ENCODE measurements around the gene NUDT1.

Gene NUDT1

DNA sequence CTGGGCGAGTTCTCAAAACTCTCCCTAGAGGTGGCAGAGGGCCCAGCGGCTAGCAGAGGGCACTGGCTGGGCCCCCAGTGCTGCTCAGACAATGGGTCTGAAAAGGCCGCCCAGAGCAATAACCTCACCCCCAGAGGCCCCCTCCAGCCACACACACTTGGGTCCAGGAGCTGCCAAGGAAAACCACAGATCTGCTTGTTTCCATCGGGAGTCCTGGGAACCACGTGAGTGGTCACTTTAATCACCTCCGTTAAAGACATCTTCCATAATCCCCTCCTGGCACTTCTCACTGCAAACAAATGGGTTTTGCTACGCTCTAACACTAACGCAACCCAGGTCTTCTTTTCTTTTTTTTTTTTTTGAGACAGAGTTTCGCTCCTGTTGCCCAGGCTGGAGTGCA lies 30.0 kb downstream of the NUDT1 start:
- Histone ChIP-seq H3K27me3 (ENCODE audit: insufficient read depth, low read length) (no peaks in the 10 kb centered on the region), H4K20me1 (ENCODE audit: insufficient read depth, low read length) (no peaks in the 10 kb centered on the region)
- TF ChIP-seq CTCF (IDR thresholded peaks at IDR 0.05; ENCODE audit: low read length) (no peak), EZH2 (IDR thresholded peaks at IDR 0.05; ENCODE audit: borderline replicate concordance, low read length) (no peak)

GRCh38 chr7:2273866-2274265 lies 31.8 kb downstream of the NUDT1 start:
- Histone ChIP-seq H4K20me1 (ENCODE audit: insufficient read depth, low read length) (no peaks in the 10 kb centered on the region), H3K4me2 (ENCODE audit: low read length) (no peak overlapping the region), H3K9ac (ENCODE audit: low read length) (no peak overlapping the region), H3K9me2 (ENCODE audit: low read depth, low read length) (no peaks in the 10 kb centered on the region), H3K4me1 (ENCODE audit: insufficient read depth, low read length, severe bottlenecking) (no peaks in the 10 kb centered on the region), H3K27ac (ENCODE audit: low read depth, low read length, poor library complexity, severe bottlenecking) (no peak overlapping the region), H3K79me2 (ENCODE audit: insufficient read depth, low read length) (no peaks in the 10 kb centered on the region), H3K27me3 (ENCODE audit: insufficient read depth, low read length) (no peaks in the 10 kb centered on the region), H3K36me3 (ENCODE audit: insufficient read depth, low read length) (peaks cover 6% of the 10 kb centered on the region; the same call in 1 of the 2 replicates), H3K4me3 (ENCODE audit: low read depth, low read length, poor library complexity, severe bottlenecking) (no peak overlapping the region), H3K9me3 (ENCODE audit: low read length) (no peaks in the 10 kb centered on the region), H3F3A (ENCODE audit: insufficient read depth, low read length) (no peaks in the 10 kb centered on the region), H2AFZ (ENCODE audit: low read length) (no peak overlapping the region)
- TF ChIP-seq CTCF (IDR thresholded peaks at IDR 0.05; ENCODE audit: low read length) (no peak), EZH2 (IDR thresholded peaks at IDR 0.05; ENCODE audit: borderline replicate concordance, low read length) (no peak)

More for the DNA sequence above, 30.0 kb downstream of the NUDT1 start:
- Histone ChIP-seq H3K4me1 (ENCODE audit: insufficient read depth, low read length, severe bottlenecking) (no peaks in the 10 kb centered on the region), H3K9ac (ENCODE audit: low read length) (no peak overlapping the region), H3K79me2 (ENCODE audit: insufficient read depth, low read length) (no peaks in the 10 kb centered on the region), H3K4me3 (ENCODE audit: low read depth, low read length, poor library complexity, severe bottlenecking) (no peak overlapping the region), H3K36me3 (ENCODE audit: insufficient read depth, low read length) (peaks cover 6% of the 10 kb centered on the region; the same call in 1 of the 2 replicates), H2AFZ (ENCODE audit: low read length) (no peak overlapping the region), H3K9me3 (ENCODE audit: low read length) (no peaks in the 10 kb centered on the region), H3K9me2 (ENCODE audit: low read depth, low read length) (no peaks in the 10 kb centered on the region), H3K27ac (ENCODE audit: low read depth, low read length, poor library complexity, severe bottlenecking) (no peak overlapping the region), H3F3A (ENCODE audit: insufficient read depth, low read length) (no peaks in the 10 kb centered on the region), H3K4me2 (ENCODE audit: low read length) (no peak overlapping the region)

DNA sequence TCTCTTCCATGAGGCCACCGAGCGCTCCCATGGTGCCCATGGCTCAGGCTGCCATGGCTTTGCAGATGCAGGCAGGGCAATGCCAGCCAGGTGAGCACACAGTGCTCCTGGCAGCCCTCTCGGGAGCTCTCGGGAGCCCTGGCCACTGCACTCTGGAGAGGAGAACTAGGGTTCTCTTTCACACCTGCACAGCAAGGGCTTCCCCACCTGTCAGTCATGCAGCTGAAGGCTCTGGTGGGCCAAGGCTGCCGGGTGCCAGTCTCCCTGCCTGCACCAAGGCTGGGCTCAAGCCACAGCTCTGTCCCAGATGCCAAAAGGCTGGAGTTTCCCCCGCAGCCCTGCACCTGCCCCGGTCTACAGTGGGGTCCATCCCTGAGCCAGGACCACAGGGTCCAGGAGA lies 32.6 kb downstream of the NUDT1 start:
- TF ChIP-seq EZH2 (IDR thresholded peaks at IDR 0.05; ENCODE audit: borderline replicate concordance, low read length) = no peak
- no peak for TF ChIP-seq CTCF (IDR thresholded peaks at IDR 0.05; ENCODE audit: low read length)
- peaks cover 6% of the 10 kb centered on the region; the same call in 1 of the 2 replicates for H3K36me3 ChIP-seq (ENCODE audit: insufficient read depth, low read length)
- no peaks in the 10 kb centered on the region for H3K79me2 ChIP-seq (ENCODE audit: insufficient read depth, low read length)
- no peaks in the 10 kb centered on the region for H3K4me1 ChIP-seq (ENCODE audit: insufficient read depth, low read length, severe bottlenecking)
- H3K4me3 ChIP-seq (ENCODE audit: low read depth, low read length, poor library complexity, severe bottlenecking) = no peak overlapping the region
- H3K9ac ChIP-seq (ENCODE audit: low read length) = no peak overlapping the region
- no peaks in the 10 kb centered on the region for H3F3A ChIP-seq (ENCODE audit: insufficient read depth, low read length)
- no peak overlapping the region for H3K4me2 ChIP-seq (ENCODE audit: low read length)
- H2AFZ ChIP-seq (ENCODE audit: low read length) = no peak overlapping the region
- no peaks in the 10 kb centered on the region for H3K27me3 ChIP-seq (ENCODE audit: insufficient read depth, low read length)
- H3K27ac ChIP-seq (ENCODE audit: low read depth, low read length, poor library complexity, severe bottlenecking) = no peak overlapping the region
- no peaks in the 10 kb centered on the region for H4K20me1 ChIP-seq (ENCODE audit: insufficient read depth, low read length)
- no peaks in the 10 kb centered on the region for H3K9me3 ChIP-seq (ENCODE audit: low read length)
- no peaks in the 10 kb centered on the region for H3K9me2 ChIP-seq (ENCODE audit: low read depth, low read length)
